Measurements from ENCODE around the gene OPCML.

OPCML gene

DNA sequence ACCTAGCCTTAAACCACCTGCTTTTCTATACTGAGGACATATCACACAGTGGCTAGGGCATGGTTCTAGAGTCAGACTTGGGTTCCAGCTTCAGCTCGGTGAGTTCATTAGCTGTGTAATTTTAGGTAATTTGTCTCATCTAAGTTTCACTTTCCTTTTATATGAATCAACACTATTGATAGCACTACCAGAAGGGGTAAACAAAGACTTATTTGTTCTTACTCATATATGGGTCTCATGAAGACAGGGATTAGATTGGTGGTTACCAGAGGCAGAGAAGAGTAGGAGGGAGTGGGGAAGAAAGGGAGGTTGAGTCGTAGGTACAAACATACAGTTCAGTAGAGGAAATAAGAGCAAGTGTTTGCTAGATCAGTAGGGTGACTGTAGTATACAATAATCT, 924.7 kb downstream of the OPCML start:
- DNase-seq (ENCODE audit: low read depth): no peak

DNA sequence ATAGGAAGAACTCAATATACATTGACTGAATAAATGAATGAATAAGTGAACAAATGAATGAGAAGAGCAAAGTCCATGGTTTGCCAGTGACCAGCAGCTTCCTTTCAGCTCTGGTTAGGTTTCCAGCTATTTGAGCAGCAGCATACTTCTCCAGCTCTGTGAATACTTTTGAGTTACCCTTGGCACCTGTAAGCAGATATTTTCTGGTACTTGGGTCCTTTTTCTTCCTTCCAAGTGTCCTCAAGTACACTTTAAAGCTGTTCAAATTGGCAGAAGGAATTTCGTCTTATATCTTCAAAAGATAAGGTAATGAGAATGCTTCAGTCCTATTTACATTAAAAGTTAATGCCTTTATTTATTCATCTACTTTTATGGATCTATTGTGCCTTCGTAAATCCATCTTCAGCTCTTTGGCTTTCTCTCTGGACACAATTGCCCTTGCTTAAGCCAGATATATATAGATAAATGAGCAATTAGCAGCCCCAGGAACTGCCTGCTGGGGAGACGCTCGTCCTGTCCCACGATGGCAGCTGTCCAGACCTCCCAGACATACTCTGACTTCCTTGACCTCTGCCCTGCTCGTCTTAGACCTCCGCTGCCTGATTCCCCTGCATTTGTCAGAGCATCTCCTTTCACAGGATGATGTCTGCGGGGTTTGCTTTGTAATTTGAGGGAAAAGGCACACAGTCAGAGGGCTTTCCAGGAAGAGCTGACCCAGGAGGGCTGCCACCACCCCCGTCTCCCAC, 926.3 kb downstream of the OPCML start:
- DNase-seq (ENCODE audit: low read depth): peak; percentile 71

DNA sequence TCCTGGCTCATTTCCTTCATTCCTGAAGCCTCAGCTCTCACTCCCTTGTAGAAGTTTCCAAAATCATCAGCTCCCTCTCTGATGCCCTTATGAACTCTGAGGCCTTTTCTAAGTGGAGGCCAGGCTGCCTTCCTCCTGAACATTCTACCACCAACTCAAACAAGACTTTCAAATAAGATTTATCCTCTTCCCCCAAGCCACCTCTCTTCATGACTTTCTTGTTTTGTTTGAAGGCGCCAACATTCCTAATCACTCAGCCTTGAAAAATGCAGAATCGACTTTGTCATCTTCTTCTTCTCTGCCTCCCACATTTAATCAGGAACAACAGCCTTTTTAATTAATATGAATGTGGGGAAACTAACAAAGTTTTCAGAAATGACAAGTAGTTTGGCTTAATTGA, 927.9 kb downstream of the OPCML start:
- peak; percentile 88 for DNase-seq (ENCODE audit: low read depth)

DNA sequence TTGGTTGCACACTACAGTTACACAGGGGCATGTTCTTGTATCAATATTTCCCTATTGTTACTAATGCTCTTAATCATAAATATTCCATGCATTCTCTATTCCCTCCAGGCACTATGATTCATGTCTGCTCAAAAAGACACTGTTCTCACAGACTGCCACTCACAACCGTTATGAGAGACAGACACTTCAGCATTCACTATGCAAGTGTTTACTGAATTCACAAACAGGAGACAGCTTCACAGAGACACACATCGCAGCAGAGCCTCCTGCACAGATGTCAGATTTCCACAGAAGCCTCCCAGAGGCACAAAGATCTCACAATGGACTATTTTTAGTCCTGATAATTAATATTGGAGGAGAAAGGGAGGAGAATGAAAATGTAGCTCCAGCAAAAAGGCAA, 930.4 kb downstream of the OPCML start:
- peak; percentile 43 for DNase-seq (ENCODE audit: low read depth)

DNA sequence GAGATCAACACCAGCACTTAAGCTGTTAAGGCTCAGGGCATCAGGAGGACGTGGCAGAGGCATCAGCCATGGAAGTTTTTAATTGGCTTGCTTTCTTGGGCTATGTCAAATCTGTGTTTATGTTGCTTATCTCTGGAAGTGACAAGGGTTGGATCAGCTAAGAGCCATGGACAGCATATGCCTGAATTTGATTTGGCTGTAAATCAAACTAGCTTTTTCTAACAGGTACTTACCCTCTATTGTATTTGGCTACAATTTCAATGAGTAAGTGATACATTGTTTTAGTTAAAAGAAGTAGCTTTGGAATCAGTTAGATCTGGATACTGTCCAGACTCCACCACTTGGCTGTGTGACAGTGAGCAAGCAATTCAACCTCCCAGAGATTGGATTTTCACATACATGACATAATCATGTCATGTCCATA, 936.6 kb downstream of the OPCML start:
- peak; percentile 51 for DNase-seq (ENCODE audit: low read depth)

DNA sequence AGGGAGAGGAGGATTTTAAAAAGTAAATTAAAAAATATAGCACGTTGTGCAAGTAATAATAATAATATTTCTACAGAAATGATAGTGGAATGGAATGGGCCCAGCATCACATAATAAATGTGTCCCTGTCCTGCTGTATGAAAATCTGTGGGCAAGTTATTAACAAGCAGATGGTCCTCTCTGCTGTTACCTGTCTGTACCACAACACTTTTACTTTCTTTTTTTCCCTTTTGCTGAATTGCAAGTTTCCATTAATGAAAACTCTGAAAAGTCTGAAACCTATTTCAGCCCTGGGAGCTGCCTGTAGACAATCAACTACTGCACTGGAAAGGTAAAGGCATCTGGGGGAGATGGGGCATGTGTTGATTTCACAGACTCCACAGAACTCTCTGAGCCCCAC, 937.1 kb downstream of the OPCML start:
- no peak for DNase-seq (ENCODE audit: low read depth)

DNA sequence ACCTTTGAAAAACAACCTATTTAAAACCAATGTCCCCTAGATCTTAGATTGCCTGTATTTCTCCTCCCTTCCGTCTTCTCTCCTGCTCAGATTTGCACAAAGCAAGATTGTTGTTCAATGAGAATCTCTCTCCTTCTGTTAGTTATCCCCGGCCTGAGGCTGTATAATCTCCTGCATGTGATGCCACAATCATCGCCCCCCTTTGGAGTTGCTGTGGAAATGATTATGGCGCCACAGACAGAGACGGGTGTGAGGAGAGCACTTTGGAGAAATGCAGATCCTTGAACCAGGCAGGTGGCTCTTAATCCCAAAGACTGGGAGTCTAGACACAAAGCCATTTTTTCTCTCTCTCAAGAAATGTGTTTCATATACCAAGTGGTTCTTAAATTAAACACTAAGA, 941.3 kb downstream of the OPCML start:
- no peak for DNase-seq (ENCODE audit: low read depth)

DNA sequence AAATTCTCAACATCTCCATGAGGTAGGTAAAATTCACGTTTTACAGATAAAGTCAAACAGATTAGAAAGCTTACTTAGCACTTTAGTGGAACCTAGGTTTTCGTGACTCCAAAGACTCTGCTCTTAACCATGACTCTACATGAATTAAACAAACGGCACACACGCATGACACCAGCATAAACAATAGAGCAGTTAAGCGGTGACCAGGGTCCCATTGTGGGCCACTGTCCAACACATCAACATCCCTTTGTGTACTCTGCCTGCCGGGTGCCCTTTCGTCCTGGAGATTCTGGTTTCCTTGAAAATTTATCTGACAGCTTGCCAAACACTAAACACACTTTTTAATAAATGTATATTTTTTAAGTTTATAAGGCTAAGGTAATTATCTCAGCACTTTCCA, 941.7 kb downstream of the OPCML start:
- no peak for DNase-seq (ENCODE audit: low read depth)

DNA sequence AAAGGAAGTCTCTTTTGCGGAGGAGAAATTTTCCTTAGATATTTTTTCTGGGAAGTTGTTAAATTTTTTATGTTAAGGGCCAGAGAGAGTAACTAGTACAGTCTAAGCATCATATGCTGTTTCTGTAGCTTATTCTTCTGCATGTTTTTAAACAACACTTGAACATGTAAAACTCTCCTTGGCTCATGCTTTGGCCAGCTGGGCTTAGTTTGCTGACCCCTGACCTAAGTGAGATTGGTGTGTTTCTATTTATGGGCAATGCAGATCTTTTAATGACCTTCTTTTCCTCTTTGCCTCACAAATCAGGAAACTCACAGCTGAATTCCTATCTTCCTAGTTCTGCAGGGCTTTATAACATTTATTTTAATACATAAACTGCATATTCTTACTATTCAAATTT, 942.5 kb downstream of the OPCML start:
- DNase-seq (ENCODE audit: low read depth): no peak

DNA sequence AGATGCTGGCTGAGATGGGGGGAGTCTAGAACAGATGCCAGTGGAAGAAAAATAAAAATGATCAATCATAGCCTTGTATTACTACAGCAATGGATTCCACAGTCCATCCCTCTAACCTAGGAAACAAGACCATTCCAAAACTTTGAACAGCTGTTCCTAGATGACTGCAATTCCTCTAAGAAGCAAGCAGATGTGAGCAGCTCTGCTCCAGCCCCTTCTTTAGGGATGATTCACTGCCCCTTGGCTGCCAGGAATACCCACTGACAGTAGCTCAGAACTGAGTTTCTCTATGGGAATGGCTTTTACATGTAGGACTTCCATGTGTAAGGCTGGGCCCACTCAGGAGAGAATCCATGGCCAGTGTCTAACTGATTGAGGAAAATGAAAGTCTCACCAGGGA, 943.9 kb downstream of the OPCML start:
- DNase-seq (ENCODE audit: low read depth): peak; percentile 68

DNA sequence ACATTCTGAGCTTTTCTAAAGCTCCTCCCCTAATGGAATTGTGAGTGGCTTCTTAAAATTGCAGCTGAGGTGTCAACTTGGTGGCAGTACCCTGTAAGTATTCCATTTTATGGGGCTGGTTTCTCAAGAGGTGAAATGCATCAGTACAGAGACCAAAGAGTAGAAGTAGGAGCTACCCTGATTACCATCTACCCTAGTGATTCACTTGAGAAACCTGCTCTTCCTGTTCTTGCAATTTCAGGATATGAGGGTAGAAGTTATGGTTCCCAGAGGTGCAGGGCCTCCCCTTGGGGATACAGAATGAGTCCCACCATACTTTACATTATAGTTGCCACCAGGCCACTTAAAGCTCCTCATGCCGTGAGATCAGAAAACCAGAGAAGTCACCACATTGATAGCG, 944.6 kb downstream of the OPCML start:
- no peak for DNase-seq (ENCODE audit: low read depth)

DNA sequence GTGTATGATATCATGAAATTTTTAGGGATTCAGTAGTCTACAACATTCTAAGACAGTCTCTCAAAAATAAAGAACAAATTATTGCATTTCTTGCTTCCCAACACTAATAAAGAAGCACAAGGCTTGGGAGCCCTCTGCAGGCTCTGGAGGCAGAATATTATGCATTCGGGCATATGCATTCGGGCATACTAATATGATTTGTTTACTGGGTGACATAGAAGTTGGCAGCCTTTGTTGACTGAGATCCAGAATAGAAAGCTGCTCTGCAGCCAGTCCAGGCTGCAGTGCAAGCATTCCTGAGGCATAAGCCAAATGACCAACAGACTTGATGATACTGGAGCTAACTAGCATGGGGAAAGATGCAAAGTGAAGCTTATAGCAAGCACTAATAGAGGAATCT, 945.5 kb downstream of the OPCML start:
- peak; percentile 67 for DNase-seq (ENCODE audit: low read depth)

DNA sequence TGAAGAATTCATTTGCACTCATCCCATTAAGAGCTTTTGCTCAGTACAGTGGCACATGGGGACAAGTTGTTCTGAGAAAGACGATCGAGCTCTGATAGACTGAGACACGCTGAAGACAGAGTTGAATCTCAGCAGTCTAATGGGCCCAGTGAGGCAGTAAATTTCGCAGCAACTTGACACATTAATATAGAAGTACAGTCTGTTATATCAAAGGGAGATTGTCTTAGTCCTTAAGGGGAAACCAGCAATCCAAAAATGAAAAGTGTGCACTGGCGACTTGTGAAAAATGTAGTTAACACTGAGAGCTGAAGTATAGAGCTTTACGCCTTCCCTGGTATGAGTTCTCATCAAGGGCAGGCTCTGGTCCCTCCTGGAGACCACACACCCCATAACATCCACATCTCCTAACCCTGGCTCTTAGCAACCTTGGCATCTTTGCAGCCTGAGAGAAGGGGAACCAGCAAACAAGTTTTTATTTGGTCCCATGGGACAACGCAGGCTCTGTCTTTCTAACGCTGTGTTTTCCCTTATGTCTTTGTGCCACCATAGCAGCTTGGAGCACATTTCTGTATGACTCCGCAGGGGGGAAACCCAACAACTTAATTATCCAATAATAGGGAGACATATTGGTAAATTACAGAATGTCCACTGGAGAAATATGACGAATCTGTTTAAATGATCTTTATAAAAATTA, 952.5 kb downstream of the OPCML start:
- DNase-seq (ENCODE audit: low read depth): no peak

DNA sequence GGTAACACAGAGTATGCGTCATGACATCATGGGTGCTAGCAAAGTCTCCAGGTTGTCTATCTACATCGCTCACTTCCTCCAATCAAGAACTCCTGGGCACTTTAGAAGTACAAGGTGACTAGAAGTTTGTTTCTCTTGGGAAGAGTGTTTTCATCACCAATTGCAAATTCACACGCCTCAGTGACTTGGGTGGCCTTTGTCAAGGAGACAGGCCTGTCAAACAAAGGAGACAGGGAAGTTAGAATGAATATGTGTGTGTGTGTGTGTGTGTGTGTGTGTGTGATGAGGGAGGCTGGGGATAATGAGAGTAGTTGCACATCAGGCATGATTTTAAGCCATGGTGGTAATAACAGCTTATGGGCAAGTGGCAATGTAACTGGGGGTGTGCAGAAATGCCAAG, 953.2 kb downstream of the OPCML start:
- DNase-seq (ENCODE audit: low read depth): no peak

DNA sequence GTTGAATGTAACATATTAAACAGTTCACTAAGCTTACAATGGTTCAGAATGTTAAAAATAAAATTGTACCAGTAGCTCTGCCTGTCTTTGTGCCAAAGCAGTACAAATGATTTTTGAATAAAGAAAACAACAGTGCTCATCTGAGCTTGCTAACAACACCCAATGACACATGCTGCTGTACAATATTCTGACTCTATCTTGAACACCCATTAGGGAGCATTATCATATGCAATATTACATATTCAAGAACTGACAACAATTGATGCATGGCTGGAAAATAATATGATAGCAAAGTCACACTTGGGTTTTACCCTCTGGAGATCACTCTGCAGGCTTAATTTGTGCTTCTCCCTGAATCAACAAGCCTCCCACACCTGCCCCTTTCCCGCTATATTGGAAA, 953.7 kb downstream of the OPCML start:
- DNase-seq (ENCODE audit: low read depth): no peak

DNA sequence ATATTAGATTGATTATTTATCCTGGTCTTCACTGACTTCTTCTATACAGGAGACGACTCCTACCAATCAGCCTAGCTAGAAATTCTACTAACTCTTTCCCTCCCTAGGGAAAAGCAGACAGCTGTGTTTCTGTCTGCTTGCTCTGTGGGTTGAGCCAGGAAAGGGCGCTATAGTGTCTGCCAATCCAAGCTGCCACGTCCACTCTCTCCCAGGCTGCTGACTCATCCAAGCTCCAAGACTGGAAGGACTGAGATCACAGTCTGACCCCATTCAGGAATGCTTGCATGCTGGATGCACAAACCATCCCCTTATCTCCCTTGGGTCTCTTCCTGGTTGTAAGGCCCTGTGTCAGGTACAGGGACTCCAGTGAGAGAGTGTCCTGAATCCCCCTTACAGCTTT, 955.6 kb downstream of the OPCML start:
- peak; percentile 97 for DNase-seq (ENCODE audit: low read depth)

DNA sequence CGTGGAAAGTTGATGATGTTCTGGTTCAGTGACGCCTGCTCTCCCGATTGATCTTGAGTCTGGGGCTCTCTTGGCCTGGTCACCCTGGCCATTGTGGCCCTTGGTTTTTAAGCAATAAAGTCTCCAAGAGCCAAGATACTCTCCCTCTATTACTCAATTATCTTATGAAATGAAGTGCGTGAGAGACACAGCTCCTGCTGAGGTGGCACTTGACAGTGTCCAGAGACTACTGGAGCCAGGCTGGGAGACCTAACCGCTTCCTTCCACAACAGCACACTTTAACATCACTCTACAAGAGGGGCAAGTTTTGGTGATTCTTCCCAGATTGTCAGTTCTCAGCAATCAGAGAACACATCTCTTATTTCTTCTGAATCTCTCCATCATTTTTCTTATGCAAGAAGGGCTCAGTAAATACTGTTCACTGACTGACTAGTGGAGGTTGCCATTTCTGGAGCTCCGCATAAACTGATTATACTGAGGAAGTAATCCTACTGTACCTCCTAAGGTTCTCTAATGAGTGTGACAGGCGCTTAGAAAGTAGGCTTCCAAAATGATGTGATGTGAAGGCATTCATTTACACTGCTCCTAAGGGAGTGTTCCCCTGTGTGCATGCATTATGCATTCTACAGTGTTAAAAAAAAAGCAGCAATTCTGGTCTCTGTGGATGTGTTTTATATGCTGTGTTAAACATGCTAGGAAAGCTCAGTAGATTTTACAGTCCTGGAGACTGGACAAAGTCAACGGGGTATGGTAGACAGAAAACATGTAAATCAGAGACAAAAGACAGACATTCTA, 968.0 kb downstream of the OPCML start:
- no peak for DNase-seq (ENCODE audit: low read depth)

DNA sequence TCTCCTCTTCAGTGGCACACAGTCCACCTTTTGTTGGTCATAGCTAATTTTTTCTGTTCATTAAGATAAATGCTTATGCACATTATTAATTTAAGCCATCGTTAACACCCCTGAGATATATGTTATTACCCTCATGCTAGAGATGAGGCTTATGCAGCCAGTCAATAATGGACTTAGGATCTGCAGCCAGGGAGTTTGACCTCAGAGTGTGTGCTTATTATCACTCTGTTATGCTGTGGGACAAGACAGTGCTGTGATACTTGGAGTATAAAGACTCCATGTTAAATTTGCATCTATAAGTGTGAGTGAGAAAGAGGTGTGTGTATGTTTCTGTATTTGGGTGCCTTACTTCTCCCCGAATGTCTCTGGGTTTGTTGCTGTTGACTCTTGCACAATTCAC, 969.3 kb downstream of the OPCML start:
- no peak for DNase-seq (ENCODE audit: low read depth)

DNA sequence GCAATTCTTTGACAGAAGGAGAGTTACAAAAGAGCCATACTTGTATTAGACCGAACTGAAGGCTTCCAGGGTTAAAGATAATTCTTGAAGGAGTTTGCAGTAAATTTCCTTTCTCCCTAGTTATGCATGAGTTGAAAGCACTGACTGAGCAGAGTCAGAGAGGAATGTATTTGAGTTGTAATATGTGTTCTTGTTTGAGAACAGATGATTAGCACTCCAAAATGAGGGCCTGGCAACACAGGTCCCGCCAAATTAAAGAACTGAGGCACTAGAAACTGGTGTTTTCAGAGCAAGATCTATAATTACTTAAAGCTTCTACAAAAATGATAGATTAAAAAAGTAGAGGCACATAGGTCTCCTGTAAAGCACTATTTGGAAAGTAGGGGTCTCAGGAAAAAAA, 970.4 kb downstream of the OPCML start:
- no peak for DNase-seq (ENCODE audit: low read depth)

DNA sequence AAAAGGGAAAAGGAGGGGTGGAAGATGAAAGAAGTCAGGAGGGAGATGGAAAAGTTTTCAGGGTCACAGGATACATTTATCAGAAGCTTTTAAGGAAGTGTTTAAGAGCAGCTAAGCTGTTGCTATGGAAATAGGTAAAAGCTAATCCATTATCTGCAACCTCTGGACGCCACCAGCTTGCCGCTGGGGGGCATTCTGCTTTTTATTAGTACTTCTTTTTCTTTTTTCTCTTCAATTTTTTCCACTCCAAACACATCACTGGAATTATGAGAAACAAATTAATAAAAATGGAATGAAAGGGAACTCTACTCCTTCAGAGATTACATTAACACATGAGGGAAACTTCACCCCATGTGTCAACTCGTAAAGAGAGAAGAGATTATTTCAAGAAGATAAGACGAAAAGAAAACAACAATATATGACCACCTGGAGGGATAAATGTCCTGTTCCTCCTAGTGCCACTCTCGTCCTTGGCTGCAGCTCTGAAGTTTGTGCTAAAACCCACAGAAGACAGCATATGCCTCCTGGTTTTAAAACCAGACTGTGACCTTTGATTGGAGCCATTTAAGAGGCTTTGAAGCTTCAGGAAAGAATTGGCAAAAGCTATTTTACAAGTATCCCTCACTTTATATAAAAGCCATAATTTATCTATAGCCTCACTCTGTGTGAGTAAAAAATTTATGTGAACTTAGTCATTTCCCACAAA, 972.8 kb downstream of the OPCML start:
- DNase-seq (ENCODE audit: low read depth): no peak

DNA sequence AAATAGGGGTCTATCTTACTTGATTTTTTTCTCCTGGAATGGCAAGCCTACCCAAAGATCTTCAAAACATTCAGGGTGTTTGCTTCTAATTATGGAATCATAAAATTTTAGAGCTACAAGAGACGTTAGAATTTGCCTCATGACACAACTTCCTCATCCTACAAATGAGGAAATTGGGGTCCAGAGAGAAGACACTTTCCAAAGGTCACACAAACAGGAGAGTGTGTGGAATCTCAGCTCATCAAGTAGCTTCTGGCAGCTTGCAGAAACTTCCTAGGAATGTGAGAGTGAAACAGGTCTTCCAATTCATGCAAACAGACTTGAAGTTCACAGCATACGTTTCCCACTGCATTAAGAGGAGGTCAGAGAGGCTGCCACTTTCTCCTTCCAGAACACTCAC, 976.0 kb downstream of the OPCML start:
- no peak for DNase-seq (ENCODE audit: low read depth)

DNA sequence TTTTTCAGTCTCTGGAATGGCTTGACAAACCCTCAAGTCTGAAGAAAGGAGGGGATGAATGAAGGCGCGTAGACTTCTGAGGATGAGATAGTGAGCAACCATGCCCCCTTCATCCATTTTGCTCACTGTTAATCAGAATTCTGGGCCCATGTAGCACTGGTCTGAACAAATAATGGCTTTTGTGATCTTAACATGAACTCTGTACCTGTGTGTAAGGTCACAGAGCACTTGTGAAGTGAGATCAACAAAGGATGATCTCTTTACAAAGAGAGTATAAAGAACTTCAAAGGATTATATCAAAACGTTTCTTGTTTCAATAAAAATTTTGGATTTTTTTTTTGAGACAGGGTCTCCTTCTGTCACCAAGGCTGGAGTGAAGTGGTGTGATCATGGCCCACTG, 976.7 kb downstream of the OPCML start:
- DNase-seq (ENCODE audit: low read depth): no peak

Data from EH (cell line).